ENCODE data around the gene PODN. TPM values are rescaled to one million over a fixed set of nuclear protein-coding genes. Genes with fewer than 3 reads are reported as not detected.

Gene PODN
- total and polyA plus RNA-seq, 2 of the 4 experiments (the other 2 are of a cell fraction): 0.54 to 6.2 TPM

GRCh38 chr1:53094533-53094919, 32.5 kb downstream of the PODN start:
- H3K4me2 ChIP-seq (ENCODE audit: low read depth, low read length): no peak overlapping the region
- CTCF ChIA-PET: no interaction called here
- H4K5ac ChIP-seq (ENCODE audit: low read depth, low read length): no peak overlapping the region
- no peak overlapping the region for H4K8ac ChIP-seq (ENCODE audit: low read depth in 2 of 2, low read length in 2 of 2)
- H3K9ac ChIP-seq (ENCODE audit: low read depth, low read length): no peak overlapping the region
- no peak overlapping the region for H3K14ac ChIP-seq (replicated peaks; ENCODE audit: low read depth, low read length)
- POLR2A ChIA-PET (ENCODE audit: unreplicated experiment): no interaction called here
- no peak overlapping the region for H3K23ac ChIP-seq (ENCODE audit: low read depth, low read length)
- H3K79me1 ChIP-seq (ENCODE audit: low read depth in 1 of 2, low read length in 2 of 2): 0 out of 4 replicates have a peak, but pooled peaks cover 0 to under 1% of the 10 kb centered on the region in 2 experiments
- dilution Hi-C loops (cut with HindIII; ENCODE audit: low sequenced_read_pairs, unreplicated experiment) (no loop called here), in situ Hi-C loops (cut with MboI; ENCODE audit: low sequenced_read_pairs) (no loop called here), intact Hi-C loops (cut with micrococcal nuclease) (no loop called here)
- H3K9me1 ChIP-seq (ENCODE audit: insufficient read depth, low read length): peaks cover 14% of the 10 kb centered on the region
- H3K18ac ChIP-seq (ENCODE audit: low read depth, low read length): no peak overlapping the region
- peak overlapping the region; percentile 41 for H2AFZ ChIP-seq (replicated peaks; ENCODE audit: low read length, poor library complexity)
- TF ChIP-seq ELK1 (IDR thresholded peaks at IDR 0.05; ENCODE audit: borderline replicate concordance, low read depth, low read length) (no peak), CHD1 (IDR thresholded peaks at IDR 0.05; ENCODE audit: low read depth, low read length) (no peak), MAFK (IDR thresholded peaks at IDR 0.05; ENCODE audit: low read depth, low read length) (no peak), RCOR1 (IDR thresholded peaks at IDR 0.05; ENCODE audit: insufficient replicate concordance, low read length) (no peak), POLR2A (IDR thresholded peaks at IDR 0.05; ENCODE audit: low read depth, low read length) (no peak), MXI1 (IDR thresholded peaks at IDR 0.05; ENCODE audit: borderline replicate concordance, low read depth, low read length) (no peak)
- TF ChIP-seq, protein P1, sequence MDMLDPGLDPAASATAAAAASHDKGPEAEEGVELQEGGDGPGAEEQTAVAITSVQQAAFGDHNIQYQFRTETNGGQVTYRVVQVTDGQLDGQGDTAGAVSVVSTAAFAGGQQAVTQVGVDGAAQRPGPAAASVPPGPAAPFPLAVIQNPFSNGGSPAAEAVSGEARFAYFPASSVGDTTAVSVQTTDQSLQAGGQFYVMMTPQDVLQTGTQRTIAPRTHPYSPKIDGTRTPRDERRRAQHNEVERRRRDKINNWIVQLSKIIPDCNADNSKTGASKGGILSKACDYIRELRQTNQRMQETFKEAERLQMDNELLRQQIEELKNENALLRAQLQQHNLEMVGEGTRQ (IDR thresholded peaks at IDR 0.05; ENCODE audit: low read depth, low read length): no peak
- H4K20me1 ChIP-seq (ENCODE audit: insufficient read depth, low read length): no peaks in the 10 kb centered on the region
- no peaks in the 10 kb centered on the region for H3K27me3 ChIP-seq (ENCODE audit: control insufficient read depth, insufficient read depth, low read length)
- WGBS, 2 experiments (ENCODE audit: extremely low coverage in 2 of 2, insufficient read length in 1 of 2): no CpG with 5 or more reads among the region's 13 CpGs
- ATAC-seq (ENCODE audit: low read depth) (no peak), DNase-seq (no peak)
- no peak overlapping the region; the same call in 2 of the 3 replicates for H2BK15ac ChIP-seq (ENCODE audit: low read depth, low read length)
- H2AK5ac ChIP-seq (ENCODE audit: low read depth, low read length): peak overlapping the region; percentile 64
- no peak overlapping the region for H2BK120ac ChIP-seq (ENCODE audit: low read depth, low read length)
- no TSS peak for BruUV-seq (replicated peaks)
- H3K4me3 ChIP-seq (ENCODE audit: insufficient read depth, low read depth, low read length): no peak overlapping the region
- no peak overlapping the region for H2BK5ac ChIP-seq (ENCODE audit: low read depth, low read length, poor library complexity, severe bottlenecking)
- H2AK9ac ChIP-seq (replicated peaks; ENCODE audit: low read depth, low read length, poor library complexity): no peak overlapping the region
- no peak overlapping the region; the same call in 1 of the 2 replicates for H3K4ac ChIP-seq (ENCODE audit: low read depth, low read length)
- H3K27ac ChIP-seq (ENCODE audit: insufficient read depth, low read length): no peak overlapping the region
- peak overlapping the region; percentile 46; the same call in 1 of the 2 replicates for H4K91ac ChIP-seq (ENCODE audit: insufficient read depth, low read depth, low read length)
- no peaks in the 10 kb centered on the region for H3K36me3 ChIP-seq (ENCODE audit: control insufficient read depth, insufficient read depth, low read length)
- no peak overlapping the region for H3K56ac ChIP-seq (ENCODE audit: extremely low read depth, insufficient read depth, low read length)
- peaks cover 4% of the 10 kb centered on the region for H3K4me1 ChIP-seq (ENCODE audit: control insufficient read depth, insufficient read depth, low read length)
- H2BK20ac ChIP-seq (ENCODE audit: low read depth, low read length): 0 out of 2 replicates have a peak overlapping the region, but pooled peaks have one; percentile 48
- H3K9me3 ChIP-seq (ENCODE audit: control insufficient read depth, insufficient read depth, low read length): no peaks in the 10 kb centered on the region
